Left ventricle myocardium inferior (tissue), 1 donor: ENCODE results near the gene C3orf70. TPM values are rescaled to one million over a fixed set of nuclear protein-coding genes. Genes with fewer than 3 reads are reported as not detected.
A peak's percentile ranks its signal among the peaks of the same experiment; 100 is the strongest.

Experiments
- DNase-seq: peaks from one replicate; pipeline ENCODE4 v3.0.0-alpha.2; 2020
- H3K27ac ChIP-seq: fragments of 200-600 bp; replicated peaks from 2 replicates; pipeline ENCODE4 v1.8.0; 2021
- H3K27me3 ChIP-seq: fragments of 200-600 bp; 2 replicates; pipeline ENCODE4 v1.8.0; 2021; ENCODE audit warnings: low read depth
- H3K36me3 ChIP-seq: fragments of 200-600 bp; 2 replicates; pipeline ENCODE4 v1.8.0; 2021
- H3K4me1 ChIP-seq: fragments of 200-600 bp; 2 replicates; pipeline ENCODE4 v1.8.0; 2021
- H3K4me3 ChIP-seq: fragments of 200-600 bp; 2 replicates; pipeline ENCODE4 v1.8.0; 2021; ENCODE audit warnings: mild to moderate bottlenecking, moderate library complexity
- H3K9me3 ChIP-seq: fragments of 200-600 bp; replicated peaks from 2 replicates; pipeline ENCODE4 v1.8.0; 2021
- intact Hi-C: fragments of 100-400 bp; cut with micrococcal nuclease; formaldehyde crosslinking; loops from one replicate; pipeline ENCODE4 v1.11.0; 2022
- total RNA-seq: library from RNA; stranded (reverse); fragmentation: NEBNext Ultra II Directional; extraction: Animal tissue kit (Norgen Biotek cat#: 25700); gene quantifications from one replicate; pipeline ENCODE4 v1.2.1, GENCODE V29; 2021
- TF ChIP-seq, protein P1 (sequence below): fragments of 200-600 bp; IDR thresholded peaks from 2 replicates; pipeline ENCODE4 v1.8.0; 2021; ENCODE audit warnings: antibody characterized with exemption, mild to moderate bottlenecking, borderline replicate concordance
- donor health status: DM: no; HTN: yes; CAD: no; lungs with severe emphysema.

The C3orf70 gene
- total RNA-seq, 1 donor from 2014 or later = 1.4 TPM

DNA sequence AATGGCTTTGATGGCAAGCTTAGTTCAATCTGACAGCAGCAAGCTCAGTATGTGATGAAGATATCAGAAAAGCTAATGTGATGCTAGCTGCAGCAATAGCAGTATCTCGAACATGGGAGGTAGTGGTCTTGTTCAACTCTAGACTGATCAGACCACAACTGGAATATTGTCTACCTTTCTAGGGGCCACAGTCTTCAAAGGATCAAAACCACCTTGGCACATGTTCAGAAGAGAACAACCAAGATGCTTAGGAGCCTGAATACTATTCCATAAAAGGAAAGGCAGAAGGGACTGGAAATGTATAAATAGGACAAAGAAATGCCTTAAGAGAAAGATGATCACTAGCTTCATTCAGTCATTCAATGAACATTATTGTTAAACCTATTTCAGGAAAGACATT lies 2.3 kb downstream of the C3orf70 start:
- no peaks in the 10 kb centered on the region for H3K36me3 ChIP-seq
- no peak for DNase-seq
- peak overlapping the region; percentile 74 for H3K4me3 ChIP-seq
- H3K9me3 ChIP-seq = no peaks in the 10 kb centered on the region
- peaks cover 80% of the 10 kb centered on the region for H3K27me3 ChIP-seq
- intact Hi-C loops = no loop called here
- H3K27ac ChIP-seq = no peak overlapping the region
- TF ChIP-seq, protein P1, sequence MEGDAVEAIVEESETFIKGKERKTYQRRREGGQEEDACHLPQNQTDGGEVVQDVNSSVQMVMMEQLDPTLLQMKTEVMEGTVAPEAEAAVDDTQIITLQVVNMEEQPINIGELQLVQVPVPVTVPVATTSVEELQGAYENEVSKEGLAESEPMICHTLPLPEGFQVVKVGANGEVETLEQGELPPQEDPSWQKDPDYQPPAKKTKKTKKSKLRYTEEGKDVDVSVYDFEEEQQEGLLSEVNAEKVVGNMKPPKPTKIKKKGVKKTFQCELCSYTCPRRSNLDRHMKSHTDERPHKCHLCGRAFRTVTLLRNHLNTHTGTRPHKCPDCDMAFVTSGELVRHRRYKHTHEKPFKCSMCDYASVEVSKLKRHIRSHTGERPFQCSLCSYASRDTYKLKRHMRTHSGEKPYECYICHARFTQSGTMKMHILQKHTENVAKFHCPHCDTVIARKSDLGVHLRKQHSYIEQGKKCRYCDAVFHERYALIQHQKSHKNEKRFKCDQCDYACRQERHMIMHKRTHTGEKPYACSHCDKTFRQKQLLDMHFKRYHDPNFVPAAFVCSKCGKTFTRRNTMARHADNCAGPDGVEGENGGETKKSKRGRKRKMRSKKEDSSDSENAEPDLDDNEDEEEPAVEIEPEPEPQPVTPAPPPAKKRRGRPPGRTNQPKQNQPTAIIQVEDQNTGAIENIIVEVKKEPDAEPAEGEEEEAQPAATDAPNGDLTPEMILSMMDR = no peak
- H3K4me1 ChIP-seq = peaks cover 46% of the 10 kb centered on the region

- intact Hi-C loops = no loop called here
- Histone ChIP-seq H3K36me3 (no peaks in the 10 kb centered on the region), H3K4me3 (no peak overlapping the region), H3K4me1 (peaks cover 46% of the 10 kb centered on the region), H3K27me3 (peaks cover 72% of the 10 kb centered on the region), H3K27ac (no peak overlapping the region), H3K9me3 (no peaks in the 10 kb centered on the region)
- DNase-seq = no peak
- TF ChIP-seq, protein P1 = no peak
These were observed 3.3 kb downstream of the C3orf70 start for GRCh38 chr3:185149591-185149990.

- DNase-seq = no peak
- no peaks in the 10 kb centered on the region for H3K36me3 ChIP-seq
- intact Hi-C loops = no loop called here
- peaks cover 33% of the 10 kb centered on the region for H3K27me3 ChIP-seq
- no peak overlapping the region for H3K4me3 ChIP-seq
- TF ChIP-seq, protein P1 = no peak
- H3K9me3 ChIP-seq = no peaks in the 10 kb centered on the region
- no peak overlapping the region for H3K27ac ChIP-seq
- H3K4me1 ChIP-seq = peaks cover 14% of the 10 kb centered on the region
These were observed 7.3 kb downstream of the C3orf70 start for GRCh38 chr3:185145511-185145910.

DNA sequence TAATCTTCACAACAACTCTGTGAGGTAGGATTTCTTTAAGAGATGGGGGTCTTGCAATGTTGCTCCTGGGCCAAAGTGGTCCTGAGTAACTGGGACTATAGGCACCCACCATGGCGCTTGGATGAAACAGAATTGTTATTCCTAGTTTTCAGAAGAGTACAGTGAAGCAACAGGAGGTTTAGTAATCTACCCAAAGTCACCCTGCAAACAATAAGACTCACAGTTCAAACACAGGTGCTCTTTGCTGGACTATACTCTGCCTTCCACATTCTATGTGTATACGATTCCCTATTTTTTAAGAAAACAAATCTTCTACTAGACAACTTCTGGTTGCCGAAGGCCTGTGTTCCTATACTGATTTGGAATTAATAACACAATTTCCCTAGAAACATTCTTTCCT lies 8.1 kb downstream of the C3orf70 start:
- H3K27me3 ChIP-seq = peaks cover 26% of the 10 kb centered on the region
- H3K9me3 ChIP-seq = no peaks in the 10 kb centered on the region
- no peak overlapping the region for H3K27ac ChIP-seq
- TF ChIP-seq, protein P1 = no peak
- H3K36me3 ChIP-seq = no peaks in the 10 kb centered on the region
- intact Hi-C loops = no loop called here
- DNase-seq = no peak
- H3K4me3 ChIP-seq = no peak overlapping the region
- H3K4me1 ChIP-seq = peaks cover 7% of the 10 kb centered on the region

GRCh38 chr3:185137821-185138220 lies 15.0 kb downstream of the C3orf70 start:
- DNase-seq = no peak
- H3K36me3 ChIP-seq = no peaks in the 10 kb centered on the region
- no peaks in the 10 kb centered on the region for H3K9me3 ChIP-seq
- TF ChIP-seq, protein P1 = no peak
- H3K4me1 ChIP-seq = no peaks in the 10 kb centered on the region
- H3K27me3 ChIP-seq = no peaks in the 10 kb centered on the region
- no peak overlapping the region for H3K27ac ChIP-seq
- intact Hi-C loops = no loop called here
- no peak overlapping the region for H3K4me3 ChIP-seq

GRCh38 chr3:185134509-185134908 lies 18.4 kb downstream of the C3orf70 start:
- TF ChIP-seq, protein P1 = no peak
- intact Hi-C loops = no loop called here
- H3K27me3 ChIP-seq = no peaks in the 10 kb centered on the region
- no peak overlapping the region for H3K4me3 ChIP-seq
- no peak for DNase-seq
- H3K27ac ChIP-seq = no peak overlapping the region
- H3K36me3 ChIP-seq = no peaks in the 10 kb centered on the region
- no peaks in the 10 kb centered on the region for H3K4me1 ChIP-seq
- H3K9me3 ChIP-seq = no peaks in the 10 kb centered on the region
